Activated CD4-positive, alpha-beta T cell treated with anti-CD3 and anti-CD28 coated beads for 36 hours (primary cell): ENCODE results near the gene CERK. TPM values are rescaled to one million over a fixed set of nuclear protein-coding genes. Genes with fewer than 3 reads are reported as not detected.
"Not testable (repeated sequence)": the region's sequence is repeated elsewhere in the genome, so short reads cannot be mapped to it uniquely, and the experiment has no call there.

ENCODE experiments used
- ATAC-seq: fragments of 200-7000 bp; cut with Tn5 transposase; one replicate; pipeline ENCODE4 v1.10.0; 2021; ENCODE audit warnings: mild to moderate bottlenecking, moderate library complexity
- CTCF ChIA-PET: fragments of 350-600 bp; sonication (Branson Sonifier 250); formaldehyde crosslinking; loops from one replicate; lab custom pipeline; 2021; ENCODE audit warnings: antibody characterized with exemption; lab: Charles Lee
- POLR2A ChIA-PET: fragments of 350-600 bp; sonication (Branson Sonifier 250); formaldehyde crosslinking; loops from one replicate; lab custom pipeline; 2021; ENCODE audit warnings: antibody characterized with exemption, inconsistent platforms; lab: Charles Lee
- DNase-seq: peaks from one replicate; pipeline ENCODE4 v3.0.0-alpha.2; 2020
- H3K27ac Mint-ChIP-seq: one replicate; pipeline ENCODE4 v1.8.0; 2021; ENCODE audit warnings: mixed read lengths
- H3K27me3 Mint-ChIP-seq: one replicate; pipeline ENCODE4 v1.8.0; 2021; ENCODE audit warnings: mixed read lengths
- H3K36me3 Mint-ChIP-seq: one replicate; pipeline ENCODE4 v1.8.0; 2021; ENCODE audit warnings: low read depth, mixed read lengths
- H3K4me1 Mint-ChIP-seq: one replicate; pipeline ENCODE4 v1.8.0; 2021; ENCODE audit warnings: mixed read lengths
- H3K4me3 Mint-ChIP-seq: one replicate; pipeline ENCODE4 v1.8.0; 2021; ENCODE audit warnings: mild to moderate bottlenecking, moderate library complexity, mixed read lengths
- H3K9me3 Mint-ChIP-seq: one replicate; pipeline ENCODE4 v1.8.0; 2021; ENCODE audit warnings: low read depth, mixed read lengths
- intact Hi-C, 2 experiments: fragments of 100-400 bp; cut with DNase I in 1 of 2; cut with micrococcal nuclease in 1 of 2; formaldehyde crosslinking; loops; one replicate each; pipeline versions ENCODE4 v1.14.2 to v1.15.1; 2022 to 2024; cut with DNase I, micrococcal nuclease
- total RNA-seq, 2 experiments: library from RNA; stranded (reverse); gene quantifications; one replicate each; pipeline ENCODE4 v1.2.3, GENCODE V29; 2021

CERK gene
- total RNA-seq, 2 experiments from 2014 or later: 27.0 to 32.8 TPM

GRCh38 chr22:46638601-46639431 is 99.2 kb downstream of the CERK start:
- no peaks in the 10 kb centered on the region for H3K36me3 Mint-ChIP-seq
- CTCF ChIA-PET: no interaction called here
- ATAC-seq: no peak
- POLR2A ChIA-PET: no interaction called here
- H3K27ac Mint-ChIP-seq: peak overlapping the region; percentile 47
- intact Hi-C loops: no loop called here
- no peaks in the 10 kb centered on the region for H3K27me3 Mint-ChIP-seq
- no peak overlapping the region for H3K4me3 Mint-ChIP-seq
- H3K9me3 Mint-ChIP-seq: no peaks in the 10 kb centered on the region
- H3K4me1 Mint-ChIP-seq: peaks cover 3% of the 10 kb centered on the region
- no peak for DNase-seq

- CTCF ChIA-PET: interaction anchor here (0.6 kb wide), 1 partner anchor 24 kb away, joined by 3 read pairs; no protein-coding TSS in a partner anchor
- intact Hi-C loops: no loop called here
These were observed 100.1 kb downstream of the CERK start for GRCh38 chr22:46637711-46638600.

GRCh38 chr22:46636221-46637002 is 101.6 kb downstream of the CERK start:
- Mint-ChIP-seq H3K9me3 (no peaks in the 10 kb centered on the region), H3K4me1 (peaks cover 3% of the 10 kb centered on the region), H3K27ac (no peak overlapping the region), H3K4me3 (no peak overlapping the region), H3K27me3 (no peaks in the 10 kb centered on the region), H3K36me3 (no peaks in the 10 kb centered on the region)
- DNase-seq: no peak
- CTCF ChIA-PET: interaction anchor here (0.5 kb wide), 1 partner anchor 489 kb away, joined by 4 read pairs; no protein-coding TSS in a partner anchor
- intact Hi-C loops: no loop called here
- POLR2A ChIA-PET: no interaction called here
- ATAC-seq: no peak

More at GRCh38 chr22:46637711-46638600, 100.1 kb downstream of the CERK start:
- H3K4me3 Mint-ChIP-seq: no peak overlapping the region
- no peaks in the 10 kb centered on the region for H3K9me3 Mint-ChIP-seq
- POLR2A ChIA-PET: interaction anchor here (1.1 kb wide), 1 partner anchor 15 kb away, joined by 5 read pairs; no protein-coding TSS in a partner anchor
- ATAC-seq: no peak
- no peaks in the 10 kb centered on the region for H3K36me3 Mint-ChIP-seq
- no peaks in the 10 kb centered on the region for H3K27me3 Mint-ChIP-seq
- H3K27ac Mint-ChIP-seq: no peak overlapping the region
- DNase-seq: no peak
- peaks cover 3% of the 10 kb centered on the region for H3K4me1 Mint-ChIP-seq

GRCh38 chr22:46635756-46636155 is 102.3 kb downstream of the CERK start:
- Mint-ChIP-seq H3K4me3 (no peak overlapping the region), H3K27me3 (no peaks in the 10 kb centered on the region), H3K36me3 (no peaks in the 10 kb centered on the region), H3K9me3 (no peaks in the 10 kb centered on the region), H3K4me1 (peaks cover 3% of the 10 kb centered on the region), H3K27ac (no peak overlapping the region)
- POLR2A ChIA-PET: no interaction called here
- DNase-seq: no peak
- no peak for ATAC-seq
- intact Hi-C loops: no loop called here
- CTCF ChIA-PET: no interaction called here

- H3K4me3 Mint-ChIP-seq, DNase-seq, H3K36me3 Mint-ChIP-seq, ATAC-seq, POLR2A ChIA-PET, H3K9me3 Mint-ChIP-seq, H3K27ac Mint-ChIP-seq, intact Hi-C loops, H3K4me1 Mint-ChIP-seq, H3K27me3 Mint-ChIP-seq, CTCF ChIA-PET: not testable (repeated sequence)
These were observed 102.9 kb downstream of the CERK start for GRCh38 chr22:46634973-46635685.

Other genes starting within 250 kb of the CERK start
- gene CELSR1, start 200.6 kb downstream of the CERK start, total RNA-seq: under 1 TPM; 0.43 to 0.46 TPM
- 10 to 100 TPM; 25.7 to 40.7 TPM for gene GRAMD4, start 117.9 kb downstream of the CERK start, total RNA-seq
- 10 to 100 TPM; 36.0 to 38.0 TPM for gene TBC1D22A, start 24.4 kb upstream of the CERK start, total RNA-seq